Coronary artery (tissue), 2 donors: ENCODE measurements around the gene ZER1.

ENCODE experiments used
- DNase-seq: peaks from one replicate; pipeline ENCODE4 v3.0.0-alpha.2; 2017; ENCODE audit warnings: low spot score
- H3K27ac ChIP-seq, 2 donors: fragments of 200-600 bp; sonication (generic); one replicate each; pipeline ENCODE4 v1.5.1; 2016 to 2019
- H3K4me3 ChIP-seq: fragments of 200-600 bp; sonication (generic); 2 replicates; pipeline ENCODE4 v1.5.1; 2016; ENCODE audit warnings: mild to moderate bottlenecking, moderate library complexity
- TF ChIP-seq, protein P1 (sequence below): fragments of 200-600 bp; sonication (generic); IDR thresholded peaks from one replicate; pipeline ENCODE4 v1.5.1; 2019; ENCODE audit warnings: antibody characterized with exemption

Gene ZER1

DNA sequence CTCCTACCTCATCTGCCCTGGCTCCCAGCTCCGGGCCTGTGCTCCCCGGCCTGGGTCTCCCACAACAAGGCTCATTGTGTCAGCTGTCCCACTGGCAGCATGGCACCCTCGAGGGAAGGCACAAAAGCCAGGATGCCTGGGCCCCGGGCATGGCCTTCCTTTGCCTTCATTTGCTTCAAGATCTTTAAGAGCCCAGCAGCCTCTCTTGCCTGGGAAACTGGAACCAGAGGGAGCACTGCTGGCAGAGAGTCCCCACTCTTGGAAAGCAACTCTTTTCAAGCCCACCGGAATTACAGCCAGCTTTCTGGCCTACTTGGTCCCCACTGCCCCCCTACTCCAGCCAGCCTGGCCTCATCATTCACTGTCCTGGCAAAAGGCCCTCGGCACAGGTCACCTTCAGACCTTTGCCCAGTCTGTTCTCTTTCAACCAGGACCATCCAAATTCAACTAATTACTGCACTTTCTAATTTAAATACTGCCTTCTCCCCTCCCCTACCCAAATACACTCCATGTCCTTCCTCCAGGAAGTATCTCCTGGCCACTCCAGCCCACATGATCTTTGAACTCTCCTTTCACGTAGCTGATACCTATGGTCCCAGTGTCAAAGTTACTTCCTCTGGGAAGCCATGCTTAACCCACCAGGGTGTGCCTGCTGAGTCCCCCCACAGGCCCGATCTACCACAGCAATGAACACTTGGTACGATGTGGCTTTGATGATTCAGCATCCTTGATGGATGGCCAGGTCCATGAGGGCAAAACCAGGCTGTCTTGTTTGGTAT, 8.9 kb downstream of the ZER1 start:
- H3K27ac ChIP-seq, result no peak overlapping the region
- TF ChIP-seq, protein P1, sequence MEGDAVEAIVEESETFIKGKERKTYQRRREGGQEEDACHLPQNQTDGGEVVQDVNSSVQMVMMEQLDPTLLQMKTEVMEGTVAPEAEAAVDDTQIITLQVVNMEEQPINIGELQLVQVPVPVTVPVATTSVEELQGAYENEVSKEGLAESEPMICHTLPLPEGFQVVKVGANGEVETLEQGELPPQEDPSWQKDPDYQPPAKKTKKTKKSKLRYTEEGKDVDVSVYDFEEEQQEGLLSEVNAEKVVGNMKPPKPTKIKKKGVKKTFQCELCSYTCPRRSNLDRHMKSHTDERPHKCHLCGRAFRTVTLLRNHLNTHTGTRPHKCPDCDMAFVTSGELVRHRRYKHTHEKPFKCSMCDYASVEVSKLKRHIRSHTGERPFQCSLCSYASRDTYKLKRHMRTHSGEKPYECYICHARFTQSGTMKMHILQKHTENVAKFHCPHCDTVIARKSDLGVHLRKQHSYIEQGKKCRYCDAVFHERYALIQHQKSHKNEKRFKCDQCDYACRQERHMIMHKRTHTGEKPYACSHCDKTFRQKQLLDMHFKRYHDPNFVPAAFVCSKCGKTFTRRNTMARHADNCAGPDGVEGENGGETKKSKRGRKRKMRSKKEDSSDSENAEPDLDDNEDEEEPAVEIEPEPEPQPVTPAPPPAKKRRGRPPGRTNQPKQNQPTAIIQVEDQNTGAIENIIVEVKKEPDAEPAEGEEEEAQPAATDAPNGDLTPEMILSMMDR, result no peak
- no peak for DNase-seq
- H3K4me3 ChIP-seq, result no peak overlapping the region

DNA sequence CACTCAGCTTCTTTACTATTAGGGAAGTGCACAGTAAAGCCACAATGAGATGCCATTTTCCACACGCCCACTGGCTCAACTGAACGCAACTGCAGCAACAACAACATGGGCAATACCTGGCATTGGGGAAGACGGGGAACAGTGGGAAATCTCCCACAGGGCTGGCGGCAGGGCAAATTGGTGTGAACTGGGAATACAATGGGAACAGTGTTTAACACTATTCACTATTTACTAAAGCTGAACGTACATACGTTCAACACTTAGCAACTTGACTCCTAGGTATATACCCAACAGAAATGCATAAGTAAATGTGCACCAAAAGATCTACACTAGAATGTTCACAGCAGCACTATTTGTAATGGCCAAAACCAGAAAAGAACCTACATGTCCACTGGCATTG, 14.1 kb downstream of the ZER1 start:
- H3K4me3 ChIP-seq, result no peak overlapping the region
- DNase-seq, result no peak
- TF ChIP-seq, protein P1, result no peak
- no peak overlapping the region for H3K27ac ChIP-seq

DNA sequence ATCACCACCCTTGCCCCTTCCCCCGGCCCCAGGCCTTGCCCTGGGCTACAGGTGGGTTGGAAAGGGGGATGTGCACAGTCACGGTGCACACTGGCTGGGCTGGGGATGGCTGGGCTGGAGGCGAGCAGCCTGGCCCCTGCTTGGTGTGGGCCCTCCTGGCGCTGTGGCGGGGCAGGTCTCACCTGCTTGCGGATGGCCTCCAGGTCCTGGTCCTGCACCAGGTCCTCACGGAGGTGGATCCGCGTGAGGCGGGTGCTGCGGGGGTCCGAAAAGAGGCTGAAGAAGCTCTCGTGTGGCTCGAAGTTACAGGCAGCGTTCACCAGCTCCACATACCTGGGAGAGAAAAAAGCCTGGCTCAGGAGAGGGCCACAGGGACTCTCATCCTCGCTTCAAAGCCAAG, 18.1 kb downstream of the ZER1 start:
- no peak for DNase-seq
- TF ChIP-seq, protein P1, result no peak

DNA sequence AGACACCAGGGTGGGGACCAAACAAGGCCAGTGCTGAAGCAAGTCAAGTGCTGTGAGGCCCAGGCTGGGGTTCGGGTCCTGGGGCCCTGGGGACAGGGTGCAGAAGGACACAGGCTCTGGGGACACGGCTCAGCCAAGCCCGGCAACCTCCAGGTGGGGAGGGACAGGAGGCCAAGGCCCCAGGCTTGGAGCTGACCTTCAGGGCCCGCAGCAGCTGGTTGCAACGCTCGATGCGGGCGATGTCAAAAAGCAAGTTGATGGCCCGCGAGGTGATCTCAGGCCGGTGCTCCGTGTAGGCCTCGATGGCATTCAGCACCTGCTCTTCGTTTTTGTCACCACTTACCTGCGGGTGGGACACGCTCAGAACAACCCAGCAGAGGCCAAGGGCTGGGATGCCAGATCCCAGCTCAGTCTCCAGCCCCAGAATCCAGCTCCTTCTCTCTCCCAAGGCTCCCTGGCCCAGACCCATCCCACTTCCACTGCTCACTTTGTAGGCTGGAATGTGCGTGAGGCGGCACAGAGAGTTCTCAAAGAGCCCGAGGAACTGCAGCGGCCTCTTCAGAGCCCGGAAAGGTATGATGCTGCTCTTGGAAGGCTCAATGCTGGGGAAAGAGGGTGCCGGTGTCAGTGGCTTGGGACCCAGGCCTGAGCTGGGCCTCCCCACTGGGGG, 20.7 kb downstream of the ZER1 start:
- no peak overlapping the region for H3K4me3 ChIP-seq
- DNase-seq, result no peak
- no peak overlapping the region for H3K27ac ChIP-seq
- TF ChIP-seq, protein P1, result no peak

More for the DNA sequence above, 18.1 kb downstream of the ZER1 start:
- Histone ChIP-seq H3K27ac (no peak overlapping the region), H3K4me3 (no peak overlapping the region)

DNA sequence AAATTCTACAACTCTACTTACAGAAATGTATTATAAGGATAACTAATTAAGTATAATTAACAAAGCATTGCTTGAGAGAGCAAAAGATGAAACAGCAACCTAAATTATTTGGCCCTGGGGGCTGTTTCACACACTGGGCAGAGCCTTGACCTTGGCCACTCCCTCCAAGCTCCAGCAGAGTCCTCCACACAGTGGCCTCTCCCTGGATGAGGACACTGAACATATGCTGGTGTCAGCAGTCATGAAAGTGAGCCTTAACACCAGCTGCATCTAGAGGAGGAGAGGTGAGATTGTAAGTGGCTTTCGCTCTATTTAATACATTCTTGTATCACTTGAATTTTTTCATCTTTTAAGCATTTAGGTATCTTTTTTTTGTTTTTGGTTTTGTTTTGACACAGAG, 24.5 kb downstream of the ZER1 start:
- DNase-seq, result no peak
- Histone ChIP-seq H3K4me3 (no peak overlapping the region), H3K27ac (no peak overlapping the region)
- TF ChIP-seq, protein P1, result no peak

DNA sequence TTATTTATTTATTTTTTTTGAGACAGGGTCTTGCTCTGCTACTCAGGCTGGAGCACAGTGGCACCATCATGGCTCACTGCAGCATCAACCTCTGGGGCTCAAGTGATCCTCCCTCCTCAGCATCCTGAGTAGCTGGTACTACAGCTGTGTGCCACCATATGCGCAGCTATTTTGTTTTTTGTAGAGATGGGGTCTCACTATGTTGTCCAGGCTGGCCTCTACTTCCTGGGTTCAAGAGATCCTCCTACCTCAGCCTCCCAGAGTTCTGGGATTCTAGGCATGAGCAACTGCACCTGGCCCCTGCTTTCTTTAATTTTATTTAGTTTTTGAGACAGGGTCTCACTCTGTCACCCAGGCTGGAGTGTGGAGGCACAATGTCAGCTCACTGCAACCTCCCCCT, 28.3 kb downstream of the ZER1 start:
- no peak overlapping the region for H3K27ac ChIP-seq
- DNase-seq, result no peak
- TF ChIP-seq, protein P1, result no peak
- no peak overlapping the region for H3K4me3 ChIP-seq

DNA sequence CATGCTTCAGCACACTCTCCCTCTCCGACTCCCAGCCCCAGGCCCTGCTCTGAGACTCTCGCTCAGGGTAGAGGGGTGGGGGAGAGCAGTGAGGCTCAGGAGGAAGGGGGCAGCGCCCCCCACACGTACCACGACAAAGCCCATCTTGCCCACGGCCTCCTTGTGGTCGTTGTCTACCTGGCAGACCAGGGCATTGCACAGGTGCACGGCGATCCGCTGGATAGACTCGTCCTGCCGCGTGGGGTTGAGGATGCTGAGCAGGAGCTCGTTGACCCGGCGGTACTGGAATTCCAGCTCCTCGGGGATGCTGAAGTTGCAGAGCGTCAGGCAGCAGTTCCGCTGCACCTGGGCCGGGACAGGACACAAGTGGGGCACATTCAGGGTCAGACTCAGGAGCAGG, 29.3 kb downstream of the ZER1 start:
- Histone ChIP-seq H3K27ac (no peak overlapping the region), H3K4me3 (no peak overlapping the region)
- DNase-seq, result no peak
- TF ChIP-seq, protein P1, result no peak
